ENCODE measurements around the gene ZRANB1. TPM values are rescaled to one million over a fixed set of nuclear protein-coding genes. Genes with fewer than 3 reads are reported as not detected.

Gene ZRANB1
- total and polyA plus RNA-seq, 2 experiments from 2014 or later, result 4.2 to 26.7 TPM

DNA sequence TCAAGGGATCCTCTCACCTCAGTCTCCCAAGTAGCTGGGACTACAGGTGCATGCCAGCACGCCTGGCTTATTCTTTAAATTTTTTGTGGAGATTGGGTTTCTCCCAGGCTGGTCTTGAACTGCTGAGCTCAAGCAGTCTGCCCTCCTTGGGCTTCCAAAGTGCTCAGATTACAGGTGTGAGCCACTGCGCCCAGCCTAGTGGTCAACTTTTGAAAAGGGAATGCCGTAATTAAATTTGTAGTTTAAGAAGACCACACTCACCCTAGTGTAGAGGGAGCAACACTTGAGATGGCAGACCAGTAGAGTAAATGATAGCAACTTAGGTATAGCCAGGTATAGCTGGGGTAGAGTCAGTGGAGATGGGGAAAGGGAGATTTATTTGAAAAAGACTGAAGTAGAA lies 17.6 kb downstream of the ZRANB1 start (continued):
- no peak for TF ChIP-seq POLR2AphosphoS5 (IDR thresholded peaks at IDR 0.05; ENCODE audit: low read depth)
- TF ChIP-seq NANOG (IDR thresholded peaks at IDR 0.05; ENCODE audit: borderline replicate concordance), result no peak
- TF ChIP-seq EZH2phosphoT487 (IDR thresholded peaks at IDR 0.05; ENCODE audit: unreplicated experiment), result no peak
- no peak for TF ChIP-seq STAT1 (IDR thresholded peaks at IDR 0.05; ENCODE audit: unreplicated experiment)
- TF ChIP-seq, protein P1, sequence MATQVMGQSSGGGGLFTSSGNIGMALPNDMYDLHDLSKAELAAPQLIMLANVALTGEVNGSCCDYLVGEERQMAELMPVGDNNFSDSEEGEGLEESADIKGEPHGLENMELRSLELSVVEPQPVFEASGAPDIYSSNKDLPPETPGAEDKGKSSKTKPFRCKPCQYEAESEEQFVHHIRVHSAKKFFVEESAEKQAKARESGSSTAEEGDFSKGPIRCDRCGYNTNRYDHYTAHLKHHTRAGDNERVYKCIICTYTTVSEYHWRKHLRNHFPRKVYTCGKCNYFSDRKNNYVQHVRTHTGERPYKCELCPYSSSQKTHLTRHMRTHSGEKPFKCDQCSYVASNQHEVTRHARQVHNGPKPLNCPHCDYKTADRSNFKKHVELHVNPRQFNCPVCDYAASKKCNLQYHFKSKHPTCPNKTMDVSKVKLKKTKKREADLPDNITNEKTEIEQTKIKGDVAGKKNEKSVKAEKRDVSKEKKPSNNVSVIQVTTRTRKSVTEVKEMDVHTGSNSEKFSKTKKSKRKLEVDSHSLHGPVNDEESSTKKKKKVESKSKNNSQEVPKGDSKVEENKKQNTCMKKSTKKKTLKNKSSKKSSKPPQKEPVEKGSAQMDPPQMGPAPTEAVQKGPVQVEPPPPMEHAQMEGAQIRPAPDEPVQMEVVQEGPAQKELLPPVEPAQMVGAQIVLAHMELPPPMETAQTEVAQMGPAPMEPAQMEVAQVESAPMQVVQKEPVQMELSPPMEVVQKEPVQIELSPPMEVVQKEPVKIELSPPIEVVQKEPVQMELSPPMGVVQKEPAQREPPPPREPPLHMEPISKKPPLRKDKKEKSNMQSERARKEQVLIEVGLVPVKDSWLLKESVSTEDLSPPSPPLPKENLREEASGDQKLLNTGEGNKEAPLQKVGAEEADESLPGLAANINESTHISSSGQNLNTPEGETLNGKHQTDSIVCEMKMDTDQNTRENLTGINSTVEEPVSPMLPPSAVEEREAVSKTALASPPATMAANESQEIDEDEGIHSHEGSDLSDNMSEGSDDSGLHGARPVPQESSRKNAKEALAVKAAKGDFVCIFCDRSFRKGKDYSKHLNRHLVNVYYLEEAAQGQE (IDR thresholded peaks at IDR 0.05; ENCODE audit: unreplicated experiment), result no peak
- TF ChIP-seq, protein P2, sequence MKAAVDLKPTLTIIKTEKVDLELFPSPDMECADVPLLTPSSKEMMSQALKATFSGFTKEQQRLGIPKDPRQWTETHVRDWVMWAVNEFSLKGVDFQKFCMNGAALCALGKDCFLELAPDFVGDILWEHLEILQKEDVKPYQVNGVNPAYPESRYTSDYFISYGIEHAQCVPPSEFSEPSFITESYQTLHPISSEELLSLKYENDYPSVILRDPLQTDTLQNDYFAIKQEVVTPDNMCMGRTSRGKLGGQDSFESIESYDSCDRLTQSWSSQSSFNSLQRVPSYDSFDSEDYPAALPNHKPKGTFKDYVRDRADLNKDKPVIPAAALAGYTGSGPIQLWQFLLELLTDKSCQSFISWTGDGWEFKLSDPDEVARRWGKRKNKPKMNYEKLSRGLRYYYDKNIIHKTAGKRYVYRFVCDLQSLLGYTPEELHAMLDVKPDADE (IDR thresholded peaks at IDR 0.05), result no peak

DNA sequence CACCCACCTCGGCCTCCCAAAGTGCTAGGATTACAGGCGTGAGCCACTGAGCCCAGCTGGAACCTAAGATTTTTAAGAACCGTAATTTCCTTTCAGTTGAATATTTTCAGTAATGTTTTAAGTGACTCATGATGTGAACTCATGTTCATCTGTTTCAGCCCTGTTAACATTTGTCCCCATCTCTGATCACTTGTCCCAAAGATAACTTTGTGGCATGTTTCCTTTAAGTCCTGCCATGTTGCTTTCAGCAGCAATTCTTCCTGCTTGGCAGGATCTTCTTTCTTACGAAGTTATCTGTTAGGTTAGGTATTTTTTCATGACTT lies 19.3 kb downstream of the ZRANB1 start:
- H3K9me2 ChIP-seq (ENCODE audit: insufficient read depth), result no peaks in the 10 kb centered on the region
- no peak for DNase-seq (ENCODE audit: low spot score)
- no peak overlapping the region for H3K27ac Mint-ChIP-seq
- peaks cover 93% of the 10 kb centered on the region for H3K79me2 ChIP-seq (replicated peaks; ENCODE audit: insufficient read depth)
- no peak overlapping the region for H3K4me3 Mint-ChIP-seq
- H3K27me3 Mint-ChIP-seq (ENCODE audit: insufficient read depth, low read depth, poor library complexity), result peaks cover 2% of the 10 kb centered on the region
- H3K27me3 ChIP-seq (ENCODE audit: insufficient read depth), result no peaks in the 10 kb centered on the region
- H3K36me3 Mint-ChIP-seq (ENCODE audit: low read depth), result no peaks in the 10 kb centered on the region
- TF ChIP-seq CREB1 (CRISPR knock-in tag; IDR thresholded peaks at IDR 0.05; ENCODE audit: low read depth), result no peak
- TF ChIP-seq, protein P2 (IDR thresholded peaks at IDR 0.05), result no peak
- H4K20me1 ChIP-seq (replicated peaks; ENCODE audit: insufficient read depth), result peaks cover 48% of the 10 kb centered on the region
- H3F3A ChIP-seq (replicated peaks; ENCODE audit: low read depth), result no peaks in the 10 kb centered on the region
- H3K4me2 ChIP-seq, result no peak overlapping the region
- H3K27ac ChIP-seq (ENCODE audit: low read depth), result no peak overlapping the region
- no peak overlapping the region for H2AFZ ChIP-seq
- H3K9me3 Mint-ChIP-seq, result no peaks in the 10 kb centered on the region
- no peaks in the 10 kb centered on the region for H3K36me3 ChIP-seq (ENCODE audit: insufficient read depth)
- no peak overlapping the region for H3K4me3 ChIP-seq
- ATAC-seq, result no peak
- H3K4me1 ChIP-seq (ENCODE audit: insufficient read depth), result peaks cover 6% of the 10 kb centered on the region; the same call in 1 of the 2 replicates
- peaks cover 20% of the 10 kb centered on the region for H3K4me1 Mint-ChIP-seq

DNA sequence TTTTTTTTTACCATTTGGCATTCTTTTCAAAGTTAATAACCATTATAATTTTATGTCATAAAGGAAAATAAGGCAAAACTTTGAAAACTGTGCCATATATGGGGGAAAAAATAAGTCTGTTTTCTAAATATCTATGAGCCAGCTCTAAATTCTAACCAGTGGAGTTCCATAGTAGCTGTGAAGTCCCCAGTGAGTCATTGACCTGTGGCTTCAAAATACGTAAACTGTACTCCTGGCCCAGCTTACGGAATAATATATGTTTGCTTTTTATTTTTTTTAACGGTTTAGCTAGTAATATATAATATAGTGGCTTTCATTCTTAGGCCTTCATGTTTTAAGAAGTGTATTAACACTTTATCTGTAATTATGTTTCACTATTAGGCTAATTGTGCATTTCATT lies 20.5 kb downstream of the ZRANB1 start:
- Histone ChIP-seq H3K79me2 (replicated peaks; ENCODE audit: insufficient read depth) (peaks cover 93% of the 10 kb centered on the region), H3K4me1 (ENCODE audit: insufficient read depth) (peaks cover 6% of the 10 kb centered on the region; the same call in 1 of the 2 replicates), H3F3A (replicated peaks; ENCODE audit: low read depth) (no peaks in the 10 kb centered on the region), H3K4me2 (no peak overlapping the region), H3K36me3 (ENCODE audit: insufficient read depth) (no peaks in the 10 kb centered on the region), H4K20me1 (replicated peaks; ENCODE audit: insufficient read depth) (peaks cover 48% of the 10 kb centered on the region), H3K27ac (ENCODE audit: low read depth) (no peak overlapping the region), H3K4me3 (no peak overlapping the region), H3K27me3 (ENCODE audit: insufficient read depth) (no peaks in the 10 kb centered on the region), H3K9me2 (ENCODE audit: insufficient read depth) (no peaks in the 10 kb centered on the region), H2AFZ (no peak overlapping the region)
- no peak overlapping the region for H3K27ac Mint-ChIP-seq
- H3K4me3 Mint-ChIP-seq, result no peak overlapping the region
- ATAC-seq (no peak), DNase-seq (ENCODE audit: low spot score) (no peak)
- H3K36me3 Mint-ChIP-seq (ENCODE audit: low read depth), result peaks cover 7% of the 10 kb centered on the region; the same call in 2 of the 3 replicates
- peaks cover 2% of the 10 kb centered on the region for H3K27me3 Mint-ChIP-seq (ENCODE audit: insufficient read depth, low read depth, poor library complexity)
- no peaks in the 10 kb centered on the region for H3K9me3 Mint-ChIP-seq
- peaks cover 20% of the 10 kb centered on the region for H3K4me1 Mint-ChIP-seq
- TF ChIP-seq JUNB (IDR thresholded peaks at IDR 0.05; ENCODE audit: unreplicated experiment) (no peak), STAT1 (IDR thresholded peaks at IDR 0.05; ENCODE audit: unreplicated experiment) (no peak), ZNF114 (CRISPR knock-in tag; IDR thresholded peaks at IDR 0.05) (no peak), EZH2phosphoT487 (IDR thresholded peaks at IDR 0.05; ENCODE audit: unreplicated experiment) (no peak)
- TF ChIP-seq, protein P2 (IDR thresholded peaks at IDR 0.05), result no peak
- TF ChIP-seq, protein P1 (IDR thresholded peaks at IDR 0.05; ENCODE audit: unreplicated experiment), result no peak
- TF ChIP-seq, protein P3, sequence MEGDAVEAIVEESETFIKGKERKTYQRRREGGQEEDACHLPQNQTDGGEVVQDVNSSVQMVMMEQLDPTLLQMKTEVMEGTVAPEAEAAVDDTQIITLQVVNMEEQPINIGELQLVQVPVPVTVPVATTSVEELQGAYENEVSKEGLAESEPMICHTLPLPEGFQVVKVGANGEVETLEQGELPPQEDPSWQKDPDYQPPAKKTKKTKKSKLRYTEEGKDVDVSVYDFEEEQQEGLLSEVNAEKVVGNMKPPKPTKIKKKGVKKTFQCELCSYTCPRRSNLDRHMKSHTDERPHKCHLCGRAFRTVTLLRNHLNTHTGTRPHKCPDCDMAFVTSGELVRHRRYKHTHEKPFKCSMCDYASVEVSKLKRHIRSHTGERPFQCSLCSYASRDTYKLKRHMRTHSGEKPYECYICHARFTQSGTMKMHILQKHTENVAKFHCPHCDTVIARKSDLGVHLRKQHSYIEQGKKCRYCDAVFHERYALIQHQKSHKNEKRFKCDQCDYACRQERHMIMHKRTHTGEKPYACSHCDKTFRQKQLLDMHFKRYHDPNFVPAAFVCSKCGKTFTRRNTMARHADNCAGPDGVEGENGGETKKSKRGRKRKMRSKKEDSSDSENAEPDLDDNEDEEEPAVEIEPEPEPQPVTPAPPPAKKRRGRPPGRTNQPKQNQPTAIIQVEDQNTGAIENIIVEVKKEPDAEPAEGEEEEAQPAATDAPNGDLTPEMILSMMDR (conservative IDR thresholded peaks at IDR 0.05; ENCODE audit: low read depth in 2 of 2), result no peak
